ENCODE data around the gene COPE. TPM values are rescaled to one million over a fixed set of nuclear protein-coding genes. Genes with fewer than 3 reads are reported as not detected.

The COPE gene
- total and polyA plus RNA-seq, 2 of the 8 experiments (the other 6 are each of a cell fraction or from before 2014, with no cell fraction given): 178 to 356 TPM

- TF ChIP-seq SIN3A (conservative IDR thresholded peaks at IDR 0.05 in 1 of 2, IDR thresholded peaks at IDR 0.05 in 1 of 2; ENCODE audit: low read depth in 1 of 2, low read length in 2 of 2) (no peak), TCF12 (IDR thresholded peaks at IDR 0.05; ENCODE audit: low read depth, low read length) (no peak), MAFK (IDR thresholded peaks at IDR 0.05; ENCODE audit: low read depth, low read length) (no peak), FOSL1 (IDR thresholded peaks at IDR 0.05; ENCODE audit: insufficient read depth, low read depth, low read length) (no peak), BACH1 (IDR thresholded peaks at IDR 0.05; ENCODE audit: low read length) (no peak), RAD21 (IDR thresholded peaks at IDR 0.05 in 1 of 2, conservative IDR thresholded peaks at IDR 0.05 in 1 of 2; ENCODE audit: low read depth in 2 of 2, low read length in 2 of 2) (no peak), JUND (IDR thresholded peaks at IDR 0.05; ENCODE audit: low read length) (no peak), CEBPB (IDR thresholded peaks at IDR 0.05; ENCODE audit: low read depth, low read length) (no peak), JUN (IDR thresholded peaks at IDR 0.05; ENCODE audit: low read depth, low read length) (no peak), RXRA (IDR thresholded peaks at IDR 0.05; ENCODE audit: insufficient read depth, low read depth, low read length) (no peak)
Measured at GRCh38 chr19:18894254-18895037, 24.7 kb downstream of the COPE start (continued).
